Measurements from ENCODE around the gene C1QL4.

- TF ChIP-seq SIN3A (conservative IDR thresholded peaks at IDR 0.05 in 1 of 2, IDR thresholded peaks at IDR 0.05 in 1 of 2; ENCODE audit: low read depth in 1 of 2, low read length in 2 of 2) (no peak), EP300 (IDR thresholded peaks at IDR 0.05; ENCODE audit: borderline replicate concordance in 1 of 2, low read depth in 2 of 2, low read length in 2 of 2) (no peak), KDM5A (IDR thresholded peaks at IDR 0.05; ENCODE audit: low read length) (no peak), RAD21 (IDR thresholded peaks at IDR 0.05 in 1 of 2, conservative IDR thresholded peaks at IDR 0.05 in 1 of 2; ENCODE audit: low read depth in 2 of 2, low read length in 2 of 2) (no peak), CHD7 (IDR thresholded peaks at IDR 0.05; ENCODE audit: insufficient replicate concordance, low read length) (no peak), PHF8 (conservative IDR thresholded peaks at IDR 0.05; ENCODE audit: low read depth, low read length) (no peak), SUZ12 (IDR thresholded peaks at IDR 0.05; ENCODE audit: low read length) (no peak), CHD2 (IDR thresholded peaks at IDR 0.05; ENCODE audit: low read length) (no peak), EGR1 (IDR thresholded peaks at IDR 0.05; ENCODE audit: borderline replicate concordance, low read depth, low read length) (no peak), POLR2A (IDR thresholded peaks at IDR 0.05; ENCODE audit: control extremely low read depth in 1 of 2, low read depth in 2 of 2, low read length in 2 of 2) (no peak), CBX8 (IDR thresholded peaks at IDR 0.05; ENCODE audit: borderline replicate concordance, low read depth, low read length) (no peak)
- TF ChIP-seq, protein P1, sequence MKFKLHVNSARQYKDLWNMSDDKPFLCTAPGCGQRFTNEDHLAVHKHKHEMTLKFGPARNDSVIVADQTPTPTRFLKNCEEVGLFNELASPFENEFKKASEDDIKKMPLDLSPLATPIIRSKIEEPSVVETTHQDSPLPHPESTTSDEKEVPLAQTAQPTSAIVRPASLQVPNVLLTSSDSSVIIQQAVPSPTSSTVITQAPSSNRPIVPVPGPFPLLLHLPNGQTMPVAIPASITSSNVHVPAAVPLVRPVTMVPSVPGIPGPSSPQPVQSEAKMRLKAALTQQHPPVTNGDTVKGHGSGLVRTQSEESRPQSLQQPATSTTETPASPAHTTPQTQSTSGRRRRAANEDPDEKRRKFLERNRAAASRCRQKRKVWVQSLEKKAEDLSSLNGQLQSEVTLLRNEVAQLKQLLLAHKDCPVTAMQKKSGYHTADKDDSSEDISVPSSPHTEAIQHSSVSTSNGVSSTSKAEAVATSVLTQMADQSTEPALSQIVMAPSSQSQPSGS (IDR thresholded peaks at IDR 0.05; ENCODE audit: low read length): no peak
- TF ChIP-seq, protein P2, sequence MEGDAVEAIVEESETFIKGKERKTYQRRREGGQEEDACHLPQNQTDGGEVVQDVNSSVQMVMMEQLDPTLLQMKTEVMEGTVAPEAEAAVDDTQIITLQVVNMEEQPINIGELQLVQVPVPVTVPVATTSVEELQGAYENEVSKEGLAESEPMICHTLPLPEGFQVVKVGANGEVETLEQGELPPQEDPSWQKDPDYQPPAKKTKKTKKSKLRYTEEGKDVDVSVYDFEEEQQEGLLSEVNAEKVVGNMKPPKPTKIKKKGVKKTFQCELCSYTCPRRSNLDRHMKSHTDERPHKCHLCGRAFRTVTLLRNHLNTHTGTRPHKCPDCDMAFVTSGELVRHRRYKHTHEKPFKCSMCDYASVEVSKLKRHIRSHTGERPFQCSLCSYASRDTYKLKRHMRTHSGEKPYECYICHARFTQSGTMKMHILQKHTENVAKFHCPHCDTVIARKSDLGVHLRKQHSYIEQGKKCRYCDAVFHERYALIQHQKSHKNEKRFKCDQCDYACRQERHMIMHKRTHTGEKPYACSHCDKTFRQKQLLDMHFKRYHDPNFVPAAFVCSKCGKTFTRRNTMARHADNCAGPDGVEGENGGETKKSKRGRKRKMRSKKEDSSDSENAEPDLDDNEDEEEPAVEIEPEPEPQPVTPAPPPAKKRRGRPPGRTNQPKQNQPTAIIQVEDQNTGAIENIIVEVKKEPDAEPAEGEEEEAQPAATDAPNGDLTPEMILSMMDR (IDR thresholded peaks at IDR 0.05; ENCODE audit: control extremely low read depth in 1 of 3, insufficient read depth in 1 of 3, low read depth in 1 of 3, low read length in 3 of 3): no peak
These were observed 15.4 kb upstream of the C1QL4 start for GRCh38 chr12:49352351-49352750.

All from H1 (cell line).